ENCODE measurements around the gene KIRREL1. TPM values are rescaled to one million over a fixed set of nuclear protein-coding genes. Genes with fewer than 3 reads are reported as not detected.

The KIRREL1 gene
- total RNA-seq, 1 experiment from 2014 or later: 42.4 TPM

DNA sequence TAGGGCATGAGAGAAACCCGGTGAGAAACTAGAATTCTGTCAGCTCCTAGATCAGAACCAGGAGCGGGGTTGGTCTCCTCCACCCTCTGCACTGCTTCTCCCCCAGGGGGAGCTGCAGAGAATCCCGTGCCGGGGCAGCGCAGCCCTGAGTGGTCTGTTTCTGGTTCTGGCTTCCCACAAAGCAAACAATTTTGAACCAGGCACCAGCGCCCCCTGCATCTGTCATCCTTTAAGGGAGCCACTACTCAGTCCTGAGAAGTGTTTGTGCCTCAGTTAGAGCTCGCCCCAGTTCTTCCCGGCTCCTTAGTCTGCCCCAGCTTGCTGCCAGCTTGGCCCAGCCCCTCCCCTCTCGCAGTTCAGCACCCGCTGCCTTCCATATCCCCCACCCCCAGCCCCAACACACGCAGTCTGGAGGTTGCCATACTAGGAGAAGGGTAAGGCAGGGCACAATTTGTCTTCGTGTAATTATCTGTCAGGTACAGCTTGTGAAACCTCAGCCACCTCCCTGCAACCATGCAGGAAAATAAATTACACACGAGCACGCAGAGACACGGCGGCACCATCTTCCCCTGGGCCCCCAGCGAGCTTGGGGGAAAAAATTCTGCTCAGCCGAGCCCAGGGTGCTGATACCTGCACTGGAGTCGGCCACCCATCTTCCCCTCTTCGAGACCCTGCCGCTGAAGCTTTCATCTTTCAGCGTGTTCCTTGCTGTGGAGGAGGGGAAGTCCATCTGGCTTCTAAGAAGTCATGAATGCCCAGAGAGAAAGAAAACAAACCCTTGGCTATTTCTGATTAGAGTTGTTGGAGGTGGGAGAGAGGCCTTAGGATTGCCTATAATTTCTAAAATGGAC lies 124.6 kb downstream of the KIRREL1 start (continued):
- TF ChIP-seq, protein P1, sequence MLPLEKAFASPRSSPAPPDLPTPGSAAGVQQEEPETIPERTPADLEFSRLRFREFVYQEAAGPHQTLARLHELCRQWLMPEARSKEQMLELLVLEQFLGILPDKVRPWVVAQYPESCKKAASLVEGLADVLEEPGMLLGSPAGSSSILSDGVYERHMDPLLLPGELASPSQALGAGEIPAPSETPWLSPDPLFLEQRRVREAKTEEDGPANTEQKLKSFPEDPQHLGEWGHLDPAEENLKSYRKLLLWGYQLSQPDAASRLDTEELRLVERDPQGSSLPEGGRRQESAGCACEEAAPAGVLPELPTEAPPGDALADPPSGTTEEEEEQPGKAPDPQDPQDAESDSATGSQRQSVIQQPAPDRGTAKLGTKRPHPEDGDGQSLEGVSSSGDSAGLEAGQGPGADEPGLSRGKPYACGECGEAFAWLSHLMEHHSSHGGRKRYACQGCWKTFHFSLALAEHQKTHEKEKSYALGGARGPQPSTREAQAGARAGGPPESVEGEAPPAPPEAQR (CRISPR knock-in tag; IDR thresholded peaks at IDR 0.05): peak; percentile 65; the same call in 1 of the 2 replicates
- TF ChIP-seq ZNF121 (CRISPR knock-in tag; IDR thresholded peaks at IDR 0.05) (peak; percentile 83), NFE2L1 (CRISPR knock-in tag; IDR thresholded peaks at IDR 0.05) (no peak), RORB (CRISPR knock-in tag; IDR thresholded peaks at IDR 0.05) (no peak), SP1 (CRISPR knock-in tag; conservative IDR thresholded peaks at IDR 0.05) (no peak)
- TF ChIP-seq, protein P2, sequence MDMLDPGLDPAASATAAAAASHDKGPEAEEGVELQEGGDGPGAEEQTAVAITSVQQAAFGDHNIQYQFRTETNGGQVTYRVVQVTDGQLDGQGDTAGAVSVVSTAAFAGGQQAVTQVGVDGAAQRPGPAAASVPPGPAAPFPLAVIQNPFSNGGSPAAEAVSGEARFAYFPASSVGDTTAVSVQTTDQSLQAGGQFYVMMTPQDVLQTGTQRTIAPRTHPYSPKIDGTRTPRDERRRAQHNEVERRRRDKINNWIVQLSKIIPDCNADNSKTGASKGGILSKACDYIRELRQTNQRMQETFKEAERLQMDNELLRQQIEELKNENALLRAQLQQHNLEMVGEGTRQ (CRISPR knock-in tag; IDR thresholded peaks at IDR 0.05): no peak

DNA sequence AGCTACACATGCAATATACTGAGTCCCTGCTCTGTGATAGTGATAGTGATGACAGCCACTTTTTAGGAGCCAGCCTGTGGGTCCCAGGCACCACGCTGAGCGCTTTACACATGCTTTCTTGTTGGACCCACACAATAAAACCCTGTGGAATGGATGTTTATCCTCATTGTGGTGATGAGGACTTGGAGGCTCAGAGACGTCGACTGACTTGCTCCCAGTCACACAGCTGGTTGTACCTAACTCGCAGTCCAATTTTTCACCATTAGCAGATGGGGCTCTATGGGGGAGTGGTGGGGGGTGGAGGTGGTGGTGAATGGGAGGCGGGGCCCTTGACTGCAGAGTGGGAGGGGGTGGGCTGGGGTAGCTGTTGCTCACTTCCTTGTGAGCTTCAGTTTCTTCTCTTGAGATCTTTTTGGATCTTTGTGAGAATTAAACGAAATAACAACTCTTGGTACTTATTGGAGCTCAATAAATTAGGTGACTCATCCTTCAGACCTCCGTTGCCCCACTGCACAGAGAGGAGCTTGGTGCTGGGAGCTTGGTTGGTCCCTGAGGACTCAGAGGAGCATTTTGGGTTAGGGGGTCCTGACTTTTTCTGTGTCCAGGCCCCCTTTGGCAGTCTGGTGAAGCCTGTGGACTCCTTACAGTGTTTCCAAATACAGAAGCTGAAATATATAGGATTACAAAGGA lies 125.4 kb downstream of the KIRREL1 start:
- ATAC-seq (no peak), DNase-seq (ENCODE audit: low spot score) (no peak)
- no peak overlapping the region; the same call in 1 of the 2 replicates for H3K27ac Mint-ChIP-seq
- POLR2A ChIA-PET: interaction anchor here (1.3 to 1.5 kb wide), 2 partner anchors 42 to 153 kb away, joined by 3 read pairs; no protein-coding TSS in a partner anchor
- no peaks in the 10 kb centered on the region for H3K9me3 Mint-ChIP-seq
- H3K36me3 Mint-ChIP-seq: no peaks in the 10 kb centered on the region
- no peak for TF ChIP-seq PREB (CRISPR knock-in tag; IDR thresholded peaks at IDR 0.05; ENCODE audit: borderline replicate concordance)
- no peak for TF ChIP-seq ARID4B (CRISPR knock-in tag; IDR thresholded peaks at IDR 0.05; ENCODE audit: borderline replicate concordance)
- TF ChIP-seq CBFB (CRISPR knock-in tag; IDR thresholded peaks at IDR 0.05; ENCODE audit: low read depth): no peak
- no peak for TF ChIP-seq MXD4 (CRISPR knock-in tag; IDR thresholded peaks at IDR 0.05; ENCODE audit: borderline replicate concordance)
- TF ChIP-seq, protein P3, sequence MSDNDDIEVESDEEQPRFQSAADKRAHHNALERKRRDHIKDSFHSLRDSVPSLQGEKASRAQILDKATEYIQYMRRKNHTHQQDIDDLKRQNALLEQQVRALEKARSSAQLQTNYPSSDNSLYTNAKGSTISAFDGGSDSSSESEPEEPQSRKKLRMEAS (CRISPR knock-in tag; IDR thresholded peaks at IDR 0.05): no peak
- H3K27me3 Mint-ChIP-seq (ENCODE audit: low read depth): peaks cover 20% of the 10 kb centered on the region
- CTCF ChIA-PET: interaction anchor here (0.7 to 13.6 kb wide), 29 partner anchors 11 to 613 kb away, joined by 3 to 820 read pairs (median 11); partner anchors contain the start of gene KIRREL1
- H3K4me3 Mint-ChIP-seq: peak overlapping the region; percentile 51; the same call in 1 of the 2 replicates
- peaks cover 62% of the 10 kb centered on the region for H3K4me1 Mint-ChIP-seq

Measured in WTC11 (cell line).